ENCODE results near the gene HELZ2.

Gene HELZ2

GRCh38 chr20:63534427-63534830, 39.6 kb downstream of the HELZ2 start:
- no peak overlapping the region for H3K4me3 ChIP-seq (ENCODE audit: low read depth, low read length)
- DNase-seq (ENCODE audit: low read depth, low spot score), result no peak
- CTCF ChIA-PET, result interaction anchor here (1.5 to 6.1 kb wide), 3 partner anchors 9 to 439 kb away, joined by 5 to 73 read pairs (median 5); partner anchors contain the start of gene TPD52L2
- no peak for TF ChIP-seq CTCF (IDR thresholded peaks at IDR 0.05; ENCODE audit: insufficient read depth, low read length, missing control alignments)
- POLR2A ChIA-PET, result no interaction called here

GRCh38 chr20:63533871-63534393, 40.1 kb downstream of the HELZ2 start:
- POLR2A ChIA-PET, result no interaction called here
- DNase-seq (ENCODE audit: low read depth, low spot score), result no peak
- CTCF ChIA-PET, result interaction anchor here (1.5 to 6.1 kb wide), 3 partner anchors 10 to 440 kb away, joined by 5 to 73 read pairs (median 5); partner anchors contain the start of gene TPD52L2
- no peak for TF ChIP-seq CTCF (IDR thresholded peaks at IDR 0.05; ENCODE audit: insufficient read depth, low read length, missing control alignments)
- no peak overlapping the region for H3K4me3 ChIP-seq (ENCODE audit: low read depth, low read length)

GRCh38 chr20:63533388-63533787, 40.7 kb downstream of the HELZ2 start:
- ChIA-PET POLR2A (no interaction called here), CTCF (no interaction called here)
- no peak overlapping the region for H3K4me3 ChIP-seq (ENCODE audit: low read depth, low read length)
- no peak for TF ChIP-seq CTCF (IDR thresholded peaks at IDR 0.05; ENCODE audit: insufficient read depth, low read length, missing control alignments)
- DNase-seq (ENCODE audit: low read depth, low spot score), result no peak

GRCh38 chr20:63532449-63532971, 41.5 kb downstream of the HELZ2 start:
- POLR2A ChIA-PET, result no interaction called here

GRCh38 chr20:63531686-63532448, 42.2 kb downstream of the HELZ2 start:
- H3K4me3 ChIP-seq (ENCODE audit: low read depth, low read length), result no peak overlapping the region
- no peak for DNase-seq (ENCODE audit: low read depth, low spot score)
- TF ChIP-seq CTCF (IDR thresholded peaks at IDR 0.05; ENCODE audit: insufficient read depth, low read length, missing control alignments), result no peak
- ChIA-PET POLR2A (no interaction called here), CTCF (interaction anchor here (3.7 kb wide), 1 partner anchor 8 kb away, joined by 24 read pairs; the partner anchor contains the start of gene PTK6)

More at GRCh38 chr20:63532449-63532971, 41.5 kb downstream of the HELZ2 start:
- no peak for DNase-seq (ENCODE audit: low read depth, low spot score)
- no peak overlapping the region for H3K4me3 ChIP-seq (ENCODE audit: low read depth, low read length)
- no peak for TF ChIP-seq CTCF (IDR thresholded peaks at IDR 0.05; ENCODE audit: insufficient read depth, low read length, missing control alignments)
- CTCF ChIA-PET, result no interaction called here

- no peak for DNase-seq (ENCODE audit: low read depth, low spot score)
- ChIA-PET CTCF (interaction anchor here (1.2 to 3.7 kb wide), 3 partner anchors 9 to 34 kb away, joined by 3 to 24 read pairs (median 8); partner anchors contain the start of gene PTK6), POLR2A (interaction anchor here (1.1 kb wide), 1 partner anchor 10 kb away, joined by 3 read pairs; the partner anchor contains the start of gene PPDPF)
- TF ChIP-seq CTCF (IDR thresholded peaks at IDR 0.05; ENCODE audit: insufficient read depth, low read length, missing control alignments), result no peak
- H3K4me3 ChIP-seq (ENCODE audit: low read depth, low read length), result no peak overlapping the region
Observed at GRCh38 chr20:63530788-63531160, 43.3 kb downstream of the HELZ2 start.
